HEK293 (cell line): Measurements from ENCODE around the gene CHIT1.

Experiments used
- CTCF ChIA-PET: fragments of 350-600 bp; formaldehyde crosslinking; extraction: SDS; loops from one replicate; lab custom pipeline; 2021; ENCODE audit warnings: antibody characterized with exemption; lab: Yijun Ruan, JAX
- POLR2A ChIA-PET: fragments of 300-600 bp; formaldehyde crosslinking; extraction: SDS; loops from one replicate; lab custom pipeline; 2020; ENCODE audit warnings: antibody characterized with exemption, inconsistent platforms; lab: Yijun Ruan, JAX
- H3K27ac ChIP-seq: fragments of 200-500 bp; sonication (Bioruptor generic); 2 replicates; pipeline ENCODE4 v1.5.1; 2014; ENCODE audit warnings: low read depth, low read length, control low read depth, inconsistent platforms; ENCODE audit errors: extremely low read depth
- H3K36me3 ChIP-seq, 2 experiments: fragments of 200-500 bp in 1 of 2; sonication (Bioruptor generic) in 1 of 2; 1 replicate in 1 of 2; 2 replicates in 1 of 2; pipeline ENCODE4 v1.5.1; 2014 to 2017; ENCODE audit warnings: inconsistent platforms in 2 of 2, low read length in 2 of 2; ENCODE audit not compliant: control insufficient read depth in 2 of 2, insufficient read depth in 1 of 2
- H3K4me1 ChIP-seq: fragments of 200-500 bp; sonication (Bioruptor generic); 2 replicates; pipeline ENCODE4 v1.5.1; 2014; ENCODE audit warnings: mild to moderate bottlenecking, low read length, inconsistent platforms; ENCODE audit not compliant: control insufficient read depth, insufficient read depth
- H3K4me3 ChIP-seq: 2 replicates; pipeline ENCODE4 v1.5.1; 2011; ENCODE audit warnings: low read depth, mild to moderate bottlenecking, control low read depth, low read length, moderate library complexity
- H3K9me3 ChIP-seq: fragments of 200-500 bp; sonication (Bioruptor generic); 2 replicates; pipeline ENCODE4 v1.5.1; 2014; ENCODE audit warnings: low read depth, low read length, inconsistent platforms; ENCODE audit not compliant: control insufficient read depth, insufficient read depth
- SCRT2 ChIP-seq: fragments of 450-650 bp; formaldehyde crosslinking; IDR thresholded peaks from 2 replicates; pipeline ENCODE4 v1.5.1; 2016; ENCODE audit warnings: missing biosample characterization, missing genetic modification characterization
- SP2 ChIP-seq: fragments of 450-650 bp; formaldehyde crosslinking; IDR thresholded peaks from 2 replicates; pipeline ENCODE4 v1.5.1; 2016; ENCODE audit warnings: missing biosample characterization, missing genetic modification characterization
- SP3 ChIP-seq: fragments of 450-650 bp; formaldehyde crosslinking; IDR thresholded peaks from 2 replicates; pipeline ENCODE4 v1.5.1; 2016; ENCODE audit warnings: missing biosample characterization, missing genetic modification characterization
- ZFP37 ChIP-seq: fragments of 450-650 bp; formaldehyde crosslinking; IDR thresholded peaks from 2 replicates; pipeline ENCODE4 v1.5.1; 2016; ENCODE audit warnings: missing biosample characterization, missing genetic modification characterization
- ZFP69B ChIP-seq: fragments of 450-650 bp; formaldehyde crosslinking; IDR thresholded peaks from 2 replicates; pipeline ENCODE4 v1.5.1; 2016; ENCODE audit warnings: missing biosample characterization, missing genetic modification characterization
- ZNF16 ChIP-seq: fragments of 450-650 bp; formaldehyde crosslinking; IDR thresholded peaks from 2 replicates; pipeline ENCODE4 v1.5.1; 2016; ENCODE audit warnings: low read depth, missing biosample characterization, missing genetic modification characterization
- ZNF23 ChIP-seq: fragments of 450-650 bp; formaldehyde crosslinking; IDR thresholded peaks from 2 replicates; pipeline ENCODE4 v1.5.1; 2016; ENCODE audit warnings: missing biosample characterization, missing genetic modification characterization, borderline replicate concordance
- ZNF24 ChIP-seq: fragments of 450-650 bp; formaldehyde crosslinking; IDR thresholded peaks from 2 replicates; pipeline ENCODE4 v1.5.1; 2016; ENCODE audit warnings: missing biosample characterization, missing genetic modification characterization
- ZNF324 ChIP-seq: fragments of 450-650 bp; formaldehyde crosslinking; IDR thresholded peaks from 2 replicates; pipeline ENCODE4 v1.5.1; 2016; ENCODE audit warnings: missing biosample characterization, missing genetic modification characterization
- ZNF341 ChIP-seq: fragments of 450-650 bp; formaldehyde crosslinking; IDR thresholded peaks from 2 replicates; pipeline ENCODE4; 2016; ENCODE audit warnings: low read depth, missing biosample characterization, missing genetic modification characterization
- ZNF404 ChIP-seq: fragments of 450-650 bp; formaldehyde crosslinking; IDR thresholded peaks from 2 replicates; pipeline ENCODE4 v1.5.1; 2017; ENCODE audit warnings: missing biosample characterization, missing genetic modification characterization
- ZNF423 ChIP-seq: fragments of 450-650 bp; formaldehyde crosslinking; IDR thresholded peaks from 2 replicates; pipeline ENCODE4 v1.5.1; 2016; ENCODE audit warnings: missing biosample characterization, missing genetic modification characterization
- ZNF548 ChIP-seq: fragments of 450-650 bp; formaldehyde crosslinking; IDR thresholded peaks from 2 replicates; pipeline ENCODE4 v1.5.1; 2016; ENCODE audit warnings: missing biosample characterization, missing genetic modification characterization
- ZNF549 ChIP-seq: fragments of 450-650 bp; IDR thresholded peaks from 2 replicates; pipeline ENCODE4 v1.5.1; 2018; ENCODE audit warnings: missing biosample characterization, missing genetic modification characterization, mild to moderate bottlenecking, inconsistent platforms, moderate library complexity
- ZNF768 ChIP-seq: fragments of 450-650 bp; formaldehyde crosslinking; IDR thresholded peaks from 2 replicates; pipeline ENCODE4 v1.5.1; 2018; ENCODE audit warnings: missing biosample characterization, mild to moderate bottlenecking, missing genetic modification characterization
- ZSCAN16 ChIP-seq: fragments of 450-650 bp; formaldehyde crosslinking; IDR thresholded peaks from 2 replicates; pipeline ENCODE4 v1.5.1; 2016; ENCODE audit warnings: missing biosample characterization, missing genetic modification characterization
- TF ChIP-seq, protein P1 (sequence below): fragments of 450-650 bp; formaldehyde crosslinking; IDR thresholded peaks from 2 replicates; pipeline ENCODE4 v1.5.1; 2016; ENCODE audit warnings: missing biosample characterization, missing genetic modification characterization, borderline replicate concordance
- TF ChIP-seq, protein P2 (sequence below): fragments of 450-650 bp; formaldehyde crosslinking; IDR thresholded peaks from 2 replicates; pipeline ENCODE4 v1.5.1; 2017; ENCODE audit warnings: missing biosample characterization, missing genetic modification characterization
- TF ChIP-seq, protein P3 (sequence below): sonication (generic); formaldehyde crosslinking; IDR thresholded peaks from 2 replicates; pipeline ENCODE4 v1.8.1; 2022; ENCODE audit warnings: mild to moderate bottlenecking, moderate library complexity, missing genetic modification reagents
- TF ChIP-seq, protein P4 (sequence below): fragments of 450-650 bp; formaldehyde crosslinking; IDR thresholded peaks from 2 replicates; pipeline ENCODE4 v1.5.1; 2016; ENCODE audit warnings: missing biosample characterization, missing genetic modification characterization
- TF ChIP-seq, protein P5 (sequence below): fragments of 450-650 bp; formaldehyde crosslinking; IDR thresholded peaks from 2 replicates; pipeline ENCODE4 v1.5.1; 2016; ENCODE audit warnings: missing biosample characterization, missing genetic modification characterization, borderline replicate concordance
- TF ChIP-seq, protein P6 (sequence below): fragments of 450-650 bp; formaldehyde crosslinking; IDR thresholded peaks from 2 replicates; pipeline ENCODE4 v1.5.1; 2016; ENCODE audit warnings: missing biosample characterization, missing genetic modification characterization

The CHIT1 gene

DNA sequence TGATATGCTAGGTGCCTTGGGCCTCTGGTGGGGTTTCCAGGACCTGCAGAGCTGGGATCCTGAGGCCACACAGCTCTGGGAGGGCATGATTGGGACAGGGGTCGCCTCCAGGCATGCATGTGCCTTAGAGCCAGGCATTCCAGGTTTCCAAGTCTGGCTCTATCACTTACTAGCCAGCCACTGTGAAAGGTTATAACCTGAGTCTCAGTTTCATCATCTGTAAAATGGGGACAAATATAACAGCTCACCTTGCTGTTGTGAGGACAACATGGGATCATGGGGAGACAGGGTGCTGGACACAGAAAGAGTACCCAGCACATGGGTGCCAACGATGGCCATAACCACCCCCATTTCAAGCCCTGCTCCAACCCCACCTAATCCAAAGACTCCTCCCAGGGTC, 45.6 kb downstream of the CHIT1 start (continued):
- TF ChIP-seq, protein P1, sequence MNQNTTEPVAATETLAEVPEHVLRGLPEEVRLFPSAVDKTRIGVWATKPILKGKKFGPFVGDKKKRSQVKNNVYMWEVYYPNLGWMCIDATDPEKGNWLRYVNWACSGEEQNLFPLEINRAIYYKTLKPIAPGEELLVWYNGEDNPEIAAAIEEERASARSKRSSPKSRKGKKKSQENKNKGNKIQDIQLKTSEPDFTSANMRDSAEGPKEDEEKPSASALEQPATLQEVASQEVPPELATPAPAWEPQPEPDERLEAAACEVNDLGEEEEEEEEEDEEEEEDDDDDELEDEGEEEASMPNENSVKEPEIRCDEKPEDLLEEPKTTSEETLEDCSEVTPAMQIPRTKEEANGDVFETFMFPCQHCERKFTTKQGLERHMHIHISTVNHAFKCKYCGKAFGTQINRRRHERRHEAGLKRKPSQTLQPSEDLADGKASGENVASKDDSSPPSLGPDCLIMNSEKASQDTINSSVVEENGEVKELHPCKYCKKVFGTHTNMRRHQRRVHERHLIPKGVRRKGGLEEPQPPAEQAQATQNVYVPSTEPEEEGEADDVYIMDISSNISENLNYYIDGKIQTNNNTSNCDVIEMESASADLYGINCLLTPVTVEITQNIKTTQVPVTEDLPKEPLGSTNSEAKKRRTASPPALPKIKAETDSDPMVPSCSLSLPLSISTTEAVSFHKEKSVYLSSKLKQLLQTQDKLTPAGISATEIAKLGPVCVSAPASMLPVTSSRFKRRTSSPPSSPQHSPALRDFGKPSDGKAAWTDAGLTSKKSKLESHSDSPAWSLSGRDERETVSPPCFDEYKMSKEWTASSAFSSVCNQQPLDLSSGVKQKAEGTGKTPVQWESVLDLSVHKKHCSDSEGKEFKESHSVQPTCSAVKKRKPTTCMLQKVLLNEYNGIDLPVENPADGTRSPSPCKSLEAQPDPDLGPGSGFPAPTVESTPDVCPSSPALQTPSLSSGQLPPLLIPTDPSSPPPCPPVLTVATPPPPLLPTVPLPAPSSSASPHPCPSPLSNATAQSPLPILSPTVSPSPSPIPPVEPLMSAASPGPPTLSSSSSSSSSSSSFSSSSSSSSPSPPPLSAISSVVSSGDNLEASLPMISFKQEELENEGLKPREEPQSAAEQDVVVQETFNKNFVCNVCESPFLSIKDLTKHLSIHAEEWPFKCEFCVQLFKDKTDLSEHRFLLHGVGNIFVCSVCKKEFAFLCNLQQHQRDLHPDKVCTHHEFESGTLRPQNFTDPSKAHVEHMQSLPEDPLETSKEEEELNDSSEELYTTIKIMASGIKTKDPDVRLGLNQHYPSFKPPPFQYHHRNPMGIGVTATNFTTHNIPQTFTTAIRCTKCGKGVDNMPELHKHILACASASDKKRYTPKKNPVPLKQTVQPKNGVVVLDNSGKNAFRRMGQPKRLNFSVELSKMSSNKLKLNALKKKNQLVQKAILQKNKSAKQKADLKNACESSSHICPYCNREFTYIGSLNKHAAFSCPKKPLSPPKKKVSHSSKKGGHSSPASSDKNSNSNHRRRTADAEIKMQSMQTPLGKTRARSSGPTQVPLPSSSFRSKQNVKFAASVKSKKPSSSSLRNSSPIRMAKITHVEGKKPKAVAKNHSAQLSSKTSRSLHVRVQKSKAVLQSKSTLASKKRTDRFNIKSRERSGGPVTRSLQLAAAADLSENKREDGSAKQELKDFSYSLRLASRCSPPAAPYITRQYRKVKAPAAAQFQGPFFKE, result no peak
- no peak for TF ChIP-seq SCRT2 (tag by site-specific recombination)
- no peak for TF ChIP-seq ZNF16
- TF ChIP-seq ZFP37 (tag by site-specific recombination), result no peak

DNA sequence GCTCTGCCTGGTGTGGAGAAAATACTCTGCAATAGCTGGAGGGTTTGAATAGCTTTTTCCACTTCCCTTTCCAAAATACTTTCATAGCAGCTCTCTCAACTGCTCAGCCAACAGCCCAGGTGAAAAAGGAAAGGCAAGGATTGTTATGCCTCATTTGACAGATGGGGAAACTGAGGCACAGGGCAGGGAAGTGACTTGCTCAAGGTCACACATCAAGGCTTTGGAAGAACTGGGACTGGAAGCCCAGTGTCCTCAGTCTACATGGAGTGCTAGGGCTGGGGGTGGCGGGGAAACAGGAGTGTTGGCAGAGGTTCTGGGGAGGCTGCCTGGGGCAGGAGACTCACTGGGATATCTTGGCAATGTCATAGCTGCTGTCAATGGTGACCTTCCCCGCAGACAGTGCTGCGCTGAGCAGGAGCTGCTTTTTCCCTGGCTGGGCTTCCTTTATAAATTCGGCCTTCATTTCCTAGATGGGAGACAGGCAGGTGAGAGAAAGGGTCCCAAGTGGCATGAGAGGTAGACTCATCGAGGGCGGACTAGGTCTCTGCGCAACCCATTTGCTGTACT, 47.0 kb downstream of the CHIT1 start:
- Histone ChIP-seq H3K4me3 (no peak overlapping the region), H3K27ac (no peak overlapping the region), H3K36me3 (no peaks in the 10 kb centered on the region), H3K9me3 (no peaks in the 10 kb centered on the region), H3K4me1 (no peaks in the 10 kb centered on the region; the same call in 1 of the 2 replicates)
- POLR2A ChIA-PET, result interaction anchor here (1.0 kb wide), 1 partner anchor 64 kb away, joined by 3 read pairs; no protein-coding TSS in a partner anchor
- TF ChIP-seq SP2 (no peak), ZNF341 (no peak), ZNF24 (no peak), ZNF16 (no peak), ZNF548 (tag by site-specific recombination) (no peak), ZSCAN16 (tag by site-specific recombination) (no peak), ZNF549 (tag by site-specific recombination) (no peak), ZNF423 (tag by site-specific recombination) (no peak), ZNF324 (tag by site-specific recombination) (no peak), SP3 (tag by site-specific recombination) (no peak), ZNF23 (tag by site-specific recombination) (no peak), ZFP69B (tag by site-specific recombination) (no peak), ZNF768 (tag by site-specific recombination) (no peak), ZNF404 (tag by site-specific recombination) (no peak)
- TF ChIP-seq, protein P2, sequence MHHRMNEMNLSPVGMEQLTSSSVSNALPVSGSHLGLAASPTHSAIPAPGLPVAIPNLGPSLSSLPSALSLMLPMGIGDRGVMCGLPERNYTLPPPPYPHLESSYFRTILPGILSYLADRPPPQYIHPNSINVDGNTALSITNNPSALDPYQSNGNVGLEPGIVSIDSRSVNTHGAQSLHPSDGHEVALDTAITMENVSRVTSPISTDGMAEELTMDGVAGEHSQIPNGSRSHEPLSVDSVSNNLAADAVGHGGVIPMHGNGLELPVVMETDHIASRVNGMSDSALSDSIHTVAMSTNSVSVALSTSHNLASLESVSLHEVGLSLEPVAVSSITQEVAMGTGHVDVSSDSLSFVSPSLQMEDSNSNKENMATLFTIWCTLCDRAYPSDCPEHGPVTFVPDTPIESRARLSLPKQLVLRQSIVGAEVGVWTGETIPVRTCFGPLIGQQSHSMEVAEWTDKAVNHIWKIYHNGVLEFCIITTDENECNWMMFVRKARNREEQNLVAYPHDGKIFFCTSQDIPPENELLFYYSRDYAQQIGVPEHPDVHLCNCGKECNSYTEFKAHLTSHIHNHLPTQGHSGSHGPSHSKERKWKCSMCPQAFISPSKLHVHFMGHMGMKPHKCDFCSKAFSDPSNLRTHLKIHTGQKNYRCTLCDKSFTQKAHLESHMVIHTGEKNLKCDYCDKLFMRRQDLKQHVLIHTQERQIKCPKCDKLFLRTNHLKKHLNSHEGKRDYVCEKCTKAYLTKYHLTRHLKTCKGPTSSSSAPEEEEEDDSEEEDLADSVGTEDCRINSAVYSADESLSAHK (tag by site-specific recombination), result no peak
- TF ChIP-seq, protein P3, sequence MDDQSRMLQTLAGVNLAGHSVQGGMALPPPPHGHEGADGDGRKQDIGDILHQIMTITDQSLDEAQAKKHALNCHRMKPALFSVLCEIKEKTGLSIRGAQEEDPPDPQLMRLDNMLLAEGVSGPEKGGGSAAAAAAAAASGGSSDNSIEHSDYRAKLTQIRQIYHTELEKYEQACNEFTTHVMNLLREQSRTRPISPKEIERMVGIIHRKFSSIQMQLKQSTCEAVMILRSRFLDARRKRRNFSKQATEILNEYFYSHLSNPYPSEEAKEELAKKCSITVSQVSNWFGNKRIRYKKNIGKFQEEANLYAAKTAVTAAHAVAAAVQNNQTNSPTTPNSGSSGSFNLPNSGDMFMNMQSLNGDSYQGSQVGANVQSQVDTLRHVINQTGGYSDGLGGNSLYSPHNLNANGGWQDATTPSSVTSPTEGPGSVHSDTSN (CRISPR knock-in tag), result no peak
- TF ChIP-seq, protein P4, sequence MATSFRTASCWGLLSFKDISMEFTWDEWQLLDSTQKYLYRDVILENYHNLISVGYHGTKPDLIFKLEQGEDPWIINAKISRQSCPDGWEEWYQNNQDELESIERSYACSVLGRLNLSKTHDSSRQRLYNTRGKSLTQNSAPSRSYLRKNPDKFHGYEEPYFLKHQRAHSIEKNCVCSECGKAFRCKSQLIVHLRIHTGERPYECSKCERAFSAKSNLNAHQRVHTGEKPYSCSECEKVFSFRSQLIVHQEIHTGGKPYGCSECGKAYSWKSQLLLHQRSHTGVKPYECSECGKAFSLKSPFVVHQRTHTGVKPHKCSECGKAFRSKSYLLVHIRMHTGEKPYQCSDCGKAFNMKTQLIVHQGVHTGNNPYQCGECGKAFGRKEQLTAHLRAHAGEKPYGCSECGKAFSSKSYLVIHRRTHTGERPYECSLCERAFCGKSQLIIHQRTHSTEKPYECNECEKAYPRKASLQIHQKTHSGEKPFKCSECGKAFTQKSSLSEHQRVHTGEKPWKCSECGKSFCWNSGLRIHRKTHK (tag by site-specific recombination), result no peak
- TF ChIP-seq, protein P5, sequence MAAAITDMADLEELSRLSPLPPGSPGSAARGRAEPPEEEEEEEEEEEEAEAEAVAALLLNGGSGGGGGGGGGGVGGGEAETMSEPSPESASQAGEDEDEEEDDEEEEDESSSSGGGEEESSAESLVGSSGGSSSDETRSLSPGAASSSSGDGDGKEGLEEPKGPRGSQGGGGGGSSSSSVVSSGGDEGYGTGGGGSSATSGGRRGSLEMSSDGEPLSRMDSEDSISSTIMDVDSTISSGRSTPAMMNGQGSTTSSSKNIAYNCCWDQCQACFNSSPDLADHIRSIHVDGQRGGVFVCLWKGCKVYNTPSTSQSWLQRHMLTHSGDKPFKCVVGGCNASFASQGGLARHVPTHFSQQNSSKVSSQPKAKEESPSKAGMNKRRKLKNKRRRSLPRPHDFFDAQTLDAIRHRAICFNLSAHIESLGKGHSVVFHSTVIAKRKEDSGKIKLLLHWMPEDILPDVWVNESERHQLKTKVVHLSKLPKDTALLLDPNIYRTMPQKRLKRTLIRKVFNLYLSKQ (tag by site-specific recombination), result no peak
- TF ChIP-seq, protein P6, sequence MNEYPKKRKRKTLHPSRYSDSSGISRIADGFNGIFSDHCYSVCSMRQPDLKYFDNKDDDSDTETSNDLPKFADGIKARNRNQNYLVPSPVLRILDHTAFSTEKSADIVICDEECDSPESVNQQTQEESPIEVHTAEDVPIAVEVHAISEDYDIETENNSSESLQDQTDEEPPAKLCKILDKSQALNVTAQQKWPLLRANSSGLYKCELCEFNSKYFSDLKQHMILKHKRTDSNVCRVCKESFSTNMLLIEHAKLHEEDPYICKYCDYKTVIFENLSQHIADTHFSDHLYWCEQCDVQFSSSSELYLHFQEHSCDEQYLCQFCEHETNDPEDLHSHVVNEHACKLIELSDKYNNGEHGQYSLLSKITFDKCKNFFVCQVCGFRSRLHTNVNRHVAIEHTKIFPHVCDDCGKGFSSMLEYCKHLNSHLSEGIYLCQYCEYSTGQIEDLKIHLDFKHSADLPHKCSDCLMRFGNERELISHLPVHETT (tag by site-specific recombination), result no peak
- CTCF ChIA-PET, result interaction anchor here (0.6 to 3.3 kb wide), 6 partner anchors 10 to 84 kb away, joined by 3 to 20 read pairs (median 4); no protein-coding TSS in a partner anchor
